GM19397 (cell line): Measurements from ENCODE around the gene ECHDC3.
"Not testable (repeated sequence)": the region's sequence is repeated elsewhere in the genome, so short reads cannot be mapped to it uniquely, and the experiment has no call there.

ENCODE experiments used
- ATAC-seq: cut with Tn5 transposase; IDR thresholded peaks from one replicate; pipeline ENCODE4 v1.9.1; 2021; ENCODE audit warnings: mild to moderate bottlenecking, moderate library complexity; ENCODE audit not compliant: unreplicated experiment

ECHDC3 gene, protein sequence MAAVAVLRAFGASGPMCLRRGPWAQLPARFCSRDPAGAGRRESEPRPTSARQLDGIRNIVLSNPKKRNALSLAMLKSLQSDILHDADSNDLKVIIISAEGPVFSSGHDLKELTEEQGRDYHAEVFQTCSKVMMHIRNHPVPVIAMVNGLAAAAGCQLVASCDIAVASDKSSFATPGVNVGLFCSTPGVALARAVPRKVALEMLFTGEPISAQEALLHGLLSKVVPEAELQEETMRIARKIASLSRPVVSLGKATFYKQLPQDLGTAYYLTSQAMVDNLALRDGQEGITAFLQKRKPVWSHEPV

DNA sequence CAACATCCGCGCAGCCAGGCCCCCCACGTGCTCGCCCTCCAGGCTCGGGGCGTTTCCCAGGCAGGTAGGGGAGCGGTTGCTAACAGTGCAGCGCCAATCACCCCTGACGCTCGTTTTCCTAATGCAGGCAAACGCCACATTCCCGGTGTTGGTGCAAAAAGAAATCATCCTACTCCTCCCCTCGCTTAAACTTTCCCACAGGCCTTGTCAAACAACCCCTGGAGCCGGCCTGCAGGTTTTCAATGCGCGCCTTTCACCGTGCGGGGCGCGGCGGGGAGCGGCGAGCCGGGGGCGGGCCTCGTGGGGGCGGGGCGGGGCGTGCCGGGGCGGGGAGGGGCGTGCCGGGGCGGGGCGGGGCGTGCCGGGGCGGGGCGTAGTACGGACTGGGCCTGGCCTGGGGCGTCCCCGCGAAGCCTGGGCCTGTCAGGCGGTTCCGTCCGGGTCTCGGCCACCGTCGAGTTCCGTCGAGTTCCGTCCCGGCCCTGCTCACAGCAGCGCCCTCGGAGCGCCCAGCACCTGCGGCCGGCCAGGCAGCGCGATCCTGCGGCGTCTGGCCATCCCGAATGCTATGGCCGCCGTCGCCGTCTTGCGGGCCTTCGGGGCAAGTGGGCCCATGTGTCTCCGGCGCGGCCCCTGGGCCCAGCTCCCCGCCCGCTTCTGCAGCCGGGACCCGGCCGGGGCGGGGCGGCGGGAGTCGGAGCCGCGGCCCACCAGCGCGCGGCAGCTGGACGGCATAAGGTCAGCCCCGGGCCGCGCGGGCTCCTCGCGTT lies at the start of gene ECHDC3:
Gene ECHDC3, plus strand, starts transcription at position 374 of the 770 bp plus-strand sequence. Its CDS starts 195 bp downstream, at position 569.
- peak; percentile 71 for ATAC-seq

DNA sequence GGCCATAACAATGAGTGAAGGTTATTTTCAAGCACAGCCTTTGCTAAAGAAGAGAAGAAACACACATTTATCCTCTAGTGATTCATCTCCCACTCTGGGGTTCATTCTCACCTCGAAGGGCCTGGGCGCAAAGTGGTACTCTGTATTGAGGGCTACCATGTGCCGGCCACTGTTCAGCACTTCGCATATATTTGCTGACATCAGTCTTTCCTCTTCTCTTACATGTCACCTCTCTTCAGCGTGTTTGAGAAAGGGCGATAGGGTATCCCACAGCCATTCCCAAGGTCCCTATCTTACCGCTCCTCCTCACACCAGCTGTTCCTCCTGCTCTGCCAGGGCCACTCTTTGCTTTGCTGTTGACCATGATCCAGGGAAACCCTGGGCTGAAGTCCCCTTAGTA lies 48.8 kb upstream of the ECHDC3 start:
- no peak for ATAC-seq

DNA sequence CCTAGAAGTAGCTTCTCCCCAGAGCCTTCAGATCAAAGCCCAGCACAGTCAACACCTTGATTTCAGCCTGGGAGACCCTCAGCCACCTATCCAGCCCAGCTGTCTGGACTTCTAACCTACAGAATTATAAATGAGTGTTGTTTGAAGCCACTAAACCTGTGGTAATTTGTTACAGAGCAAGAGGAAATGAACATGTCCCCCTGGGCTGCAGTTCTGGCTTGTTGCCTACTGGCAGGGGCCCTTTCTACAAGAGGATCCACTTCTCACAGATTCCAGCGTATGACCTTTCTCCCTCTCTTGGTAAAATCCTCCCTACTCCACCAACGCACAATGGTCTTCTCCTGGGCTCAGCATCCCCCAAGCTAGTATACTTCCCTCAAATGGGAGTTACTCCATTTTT lies 46.4 kb upstream of the ECHDC3 start:
- ATAC-seq = no peak

DNA sequence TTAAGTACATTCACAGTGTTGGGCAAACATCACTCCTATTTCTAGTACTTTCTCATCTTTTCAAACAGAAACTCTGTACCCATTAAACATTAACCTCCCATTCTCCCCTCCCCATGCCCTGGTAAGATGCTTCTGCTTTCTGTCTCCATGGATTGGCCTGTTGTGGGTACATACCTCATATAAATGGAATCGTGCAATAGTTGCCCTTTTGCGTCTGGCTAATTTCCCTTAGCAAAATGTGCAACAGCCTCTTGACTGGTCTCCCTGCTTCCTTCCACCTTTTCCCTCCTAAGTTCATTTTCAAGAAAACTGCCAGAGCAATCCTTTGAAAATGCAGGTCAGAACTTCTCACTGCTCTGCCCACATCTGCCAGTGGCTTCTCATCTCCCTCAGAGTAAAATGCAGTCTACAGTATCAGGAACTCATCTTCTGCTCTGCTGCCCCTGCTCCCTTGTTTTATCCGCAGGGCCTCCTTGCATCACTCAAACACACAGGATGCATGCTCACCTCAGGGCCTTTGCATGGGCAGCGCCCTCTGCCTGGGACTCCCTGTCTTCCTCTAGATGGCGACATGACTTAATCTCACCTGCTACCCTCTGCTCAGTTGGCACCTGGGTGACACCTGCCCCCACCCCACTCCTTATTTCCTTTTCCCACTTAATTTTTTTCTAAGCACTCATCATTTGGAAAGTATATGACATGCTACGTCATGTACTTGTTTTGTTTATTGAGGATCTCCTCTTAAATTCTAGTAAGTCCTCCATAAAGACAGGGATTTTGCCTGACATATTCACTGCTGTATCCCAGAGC lies 44.3 kb upstream of the ECHDC3 start:
- ATAC-seq = peak; percentile 46

DNA sequence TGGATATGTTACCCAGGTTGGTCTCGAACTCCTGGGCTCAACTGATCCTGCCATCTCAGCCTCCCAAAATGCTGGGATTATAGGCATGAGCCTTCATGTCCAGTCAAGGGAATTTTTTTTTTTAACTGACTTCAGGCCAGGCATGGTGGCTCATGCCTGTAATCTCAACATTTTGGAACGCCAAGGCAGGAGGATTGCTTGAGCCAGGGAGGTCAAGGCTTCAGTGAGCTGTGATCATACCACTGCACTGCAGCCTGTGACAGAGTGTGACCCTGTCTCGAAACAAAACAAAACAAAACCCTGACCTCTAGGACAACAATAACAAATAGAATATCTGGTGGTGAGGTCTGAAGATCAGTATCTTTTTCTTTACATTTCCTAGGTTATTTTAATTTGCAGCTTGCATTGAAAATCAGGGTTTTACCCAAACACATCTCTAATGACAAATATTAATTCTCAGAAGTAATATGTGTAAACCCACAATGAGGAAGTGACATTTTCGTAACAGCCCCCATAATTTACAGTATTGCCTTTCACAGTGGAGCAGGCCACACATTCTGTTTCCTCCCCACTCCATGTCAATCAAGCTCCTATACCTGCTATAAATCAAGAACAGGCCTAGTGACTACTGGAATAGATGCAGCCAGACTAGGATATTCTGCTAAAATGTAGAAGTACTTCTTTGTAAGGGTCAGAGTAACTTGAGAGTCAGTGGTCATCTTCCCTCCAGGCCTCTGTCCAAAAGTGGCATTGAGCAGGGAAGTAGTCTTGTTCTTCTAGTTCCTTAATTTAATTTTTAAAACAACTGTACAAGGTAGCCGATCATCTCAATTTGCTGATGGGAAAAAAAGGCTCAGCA lies 43.3 kb upstream of the ECHDC3 start:
- ATAC-seq = peak; percentile 61

DNA sequence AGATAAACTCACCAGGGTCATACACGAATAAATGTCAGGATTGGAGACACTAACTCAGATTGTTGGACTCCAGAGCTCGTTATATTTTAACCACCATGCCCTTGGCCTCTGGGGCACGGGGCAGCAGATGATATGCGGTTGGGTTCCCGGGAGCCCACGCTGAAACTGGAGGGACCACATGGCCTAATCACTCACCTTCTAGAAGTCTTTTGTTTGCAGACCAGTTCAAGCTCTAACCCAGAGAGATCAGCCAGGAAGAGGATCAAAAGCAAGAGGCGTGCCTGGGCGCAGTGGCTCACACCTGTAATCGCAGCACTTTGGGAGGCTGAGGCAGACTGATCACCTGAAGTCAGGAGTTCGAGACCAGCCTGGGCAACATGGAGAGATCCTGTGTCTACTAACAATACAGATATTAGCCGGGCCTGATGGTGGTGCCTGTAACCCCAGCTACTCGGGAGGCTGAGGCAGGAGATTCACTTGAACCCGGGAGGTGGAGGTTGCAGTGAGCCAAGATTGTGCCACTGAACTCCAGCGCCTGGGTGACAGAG lies 42.6 kb upstream of the ECHDC3 start:
- ATAC-seq = peak; percentile 15

DNA sequence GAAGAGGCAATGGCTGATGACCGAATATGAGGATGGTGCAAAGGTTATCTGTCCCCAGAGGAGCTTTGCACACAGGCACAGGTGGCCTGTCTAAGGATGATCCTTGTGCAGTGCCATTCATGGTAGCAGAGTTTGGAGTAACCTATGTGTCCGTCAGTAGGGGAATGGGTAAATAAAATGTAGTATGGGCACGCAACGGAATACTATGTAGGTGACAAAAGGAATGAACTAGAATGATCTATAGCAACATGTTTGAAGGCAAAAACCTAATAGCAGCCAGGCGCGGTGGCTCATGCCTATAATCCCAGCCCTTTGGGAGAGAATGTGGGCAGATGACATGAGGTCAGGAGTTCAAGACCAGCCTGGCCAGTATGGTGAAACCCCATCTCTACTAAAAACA lies 41.6 kb upstream of the ECHDC3 start:
- ATAC-seq = no peak

DNA sequence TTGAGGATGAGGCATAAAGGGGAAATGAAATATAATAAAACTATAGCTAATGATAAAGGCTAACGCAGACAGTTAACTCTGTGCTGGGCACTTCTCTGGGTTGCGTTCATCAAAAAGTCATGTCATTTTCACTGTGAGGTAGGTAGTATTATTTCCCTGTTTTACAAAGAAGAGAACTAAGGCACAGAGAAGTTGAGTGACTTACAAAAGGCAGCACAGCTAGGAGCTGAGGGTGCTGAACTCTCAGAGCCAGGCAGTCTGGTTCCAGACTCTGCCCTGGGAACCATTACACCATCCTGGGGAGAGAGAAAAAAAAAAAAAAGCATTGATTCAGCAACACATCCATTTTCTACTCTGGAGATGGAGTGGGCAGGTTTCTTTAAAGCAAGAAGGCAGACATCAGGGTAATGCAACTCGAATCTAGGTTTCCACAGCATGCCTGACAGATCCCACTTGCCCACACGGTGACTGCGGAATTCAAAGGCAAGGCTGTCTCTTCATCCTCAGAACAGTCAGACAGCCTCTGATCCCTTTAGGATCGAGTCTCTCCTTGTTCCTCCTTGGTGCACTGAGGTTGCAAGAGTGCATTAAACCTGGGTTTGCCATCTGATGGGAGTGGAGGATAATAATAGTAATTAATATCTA lies 40.6 kb upstream of the ECHDC3 start:
- ATAC-seq = no peak

DNA sequence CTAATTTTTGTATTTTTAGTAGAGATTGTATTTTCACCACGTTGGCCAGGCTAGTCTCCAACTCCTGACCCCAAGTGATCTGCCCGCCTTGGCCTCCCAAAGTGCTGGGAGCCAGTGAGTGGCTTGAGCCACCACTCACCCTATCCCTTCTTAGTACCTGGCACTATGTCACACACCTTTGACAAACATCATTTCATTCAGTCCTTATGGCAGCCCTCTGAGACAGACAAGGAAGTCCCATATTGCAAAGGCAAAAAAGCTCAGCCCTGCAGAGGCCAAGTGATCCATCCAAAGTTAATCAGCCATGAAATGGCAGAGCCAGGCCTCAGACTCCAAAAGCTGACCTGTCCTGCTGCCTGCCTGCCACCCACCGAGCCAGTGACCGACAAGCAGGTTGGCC lies 39.9 kb upstream of the ECHDC3 start:
- ATAC-seq = no peak

DNA sequence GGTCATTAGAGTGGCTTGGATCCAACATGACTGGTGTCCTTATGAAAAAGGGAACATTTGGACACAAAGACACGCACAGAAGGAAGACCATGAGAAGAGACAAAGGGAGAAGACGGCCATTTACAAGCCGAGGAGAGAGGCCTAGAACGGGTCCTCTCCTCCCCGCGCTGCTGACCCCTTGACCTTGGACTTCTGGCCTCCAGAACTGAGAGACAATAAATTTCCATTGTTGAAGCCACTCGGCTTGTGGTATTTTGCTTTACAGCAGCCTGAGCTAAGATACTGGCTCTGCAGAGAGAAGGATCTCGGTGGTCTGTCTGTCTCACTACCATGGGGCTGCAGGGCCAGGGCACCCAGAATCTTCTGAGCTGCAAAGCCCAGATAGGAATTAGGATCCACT lies 38.1 kb upstream of the ECHDC3 start:
- ATAC-seq = no peak

DNA sequence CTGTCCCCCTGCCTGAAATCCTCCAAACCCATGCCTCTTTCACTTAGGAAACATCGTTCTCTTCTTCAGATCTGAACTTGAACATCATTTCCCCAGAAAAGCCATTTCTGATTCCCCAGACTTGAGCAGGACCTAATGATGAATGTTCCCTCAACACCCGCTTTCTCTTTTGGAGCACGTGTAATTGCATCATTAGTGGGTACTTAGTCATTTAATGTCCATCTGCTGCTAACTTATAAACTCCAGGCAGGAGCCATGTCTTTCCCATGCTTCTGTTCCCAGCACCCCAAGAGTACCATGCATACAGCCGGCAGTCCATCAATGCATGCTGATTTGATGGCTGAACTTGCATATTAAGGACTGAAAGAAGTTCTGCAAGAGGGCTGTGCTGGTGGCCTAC lies 36.5 kb upstream of the ECHDC3 start:
- no peak for ATAC-seq

DNA sequence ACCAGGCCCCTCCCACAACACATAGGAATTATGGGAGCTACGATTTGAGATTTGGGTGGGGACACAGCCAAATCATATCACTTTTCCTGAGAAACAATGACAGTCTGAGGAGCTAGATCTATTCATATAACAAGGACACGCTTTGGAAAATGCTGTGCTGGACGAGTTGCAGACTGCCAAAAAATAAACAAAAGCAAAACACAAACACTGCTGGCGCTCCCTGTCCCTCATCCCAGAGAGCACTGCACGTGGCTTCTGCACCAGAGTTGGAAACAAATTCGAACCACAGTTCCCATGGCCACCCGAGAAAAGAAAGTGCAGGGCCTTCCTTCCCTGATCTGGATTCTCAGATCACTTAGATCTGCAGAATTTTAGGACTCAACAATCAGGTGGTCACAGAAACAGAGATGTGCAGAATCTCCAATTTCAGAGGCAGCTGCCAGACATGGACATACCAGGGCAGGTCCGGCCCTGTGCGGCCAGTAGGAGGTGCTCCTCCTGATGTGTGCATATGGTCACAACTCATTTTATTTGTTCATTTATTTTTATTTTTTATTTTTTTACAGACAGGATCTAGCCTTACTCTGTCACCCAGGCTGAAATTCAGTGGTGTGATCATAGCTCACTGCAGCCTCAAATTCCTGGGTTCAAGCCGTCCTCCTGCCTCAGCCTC lies 35.2 kb upstream of the ECHDC3 start:
- ATAC-seq = no peak

DNA sequence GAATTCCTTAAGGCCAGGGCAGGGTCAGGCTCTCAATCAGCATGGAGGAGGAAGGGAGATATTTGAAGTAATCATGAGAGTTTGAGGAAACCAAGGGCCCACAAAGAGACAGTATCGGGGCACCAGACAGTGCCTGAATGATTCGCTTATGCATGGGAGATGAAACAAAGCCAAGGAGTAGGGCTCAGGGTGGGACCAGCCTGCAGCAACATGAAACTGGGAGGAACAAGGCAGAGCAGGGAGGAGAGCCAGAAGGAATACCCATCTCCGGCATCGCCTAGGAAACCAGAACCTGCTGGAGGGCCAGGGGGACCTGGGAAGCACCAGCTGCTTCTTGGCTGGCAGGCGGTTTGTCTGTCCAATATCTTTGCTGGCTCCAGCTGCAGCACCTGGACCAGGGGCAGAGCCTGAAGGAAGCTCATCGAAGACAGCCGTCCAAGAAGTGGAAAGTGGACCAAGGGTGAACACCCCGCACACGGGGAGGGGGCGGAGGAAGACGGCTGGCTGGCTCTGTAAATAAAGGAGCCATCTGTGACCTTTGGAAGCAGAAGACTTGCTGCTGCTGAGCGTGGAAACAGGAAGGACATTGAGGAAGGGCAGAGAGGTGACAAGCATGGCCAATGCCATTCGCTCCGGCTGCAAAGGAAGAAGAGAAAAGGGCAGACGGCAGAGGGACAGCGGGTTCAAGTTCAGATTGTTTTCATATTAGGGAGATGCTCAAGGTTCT lies 34.4 kb upstream of the ECHDC3 start:
- no peak for ATAC-seq

DNA sequence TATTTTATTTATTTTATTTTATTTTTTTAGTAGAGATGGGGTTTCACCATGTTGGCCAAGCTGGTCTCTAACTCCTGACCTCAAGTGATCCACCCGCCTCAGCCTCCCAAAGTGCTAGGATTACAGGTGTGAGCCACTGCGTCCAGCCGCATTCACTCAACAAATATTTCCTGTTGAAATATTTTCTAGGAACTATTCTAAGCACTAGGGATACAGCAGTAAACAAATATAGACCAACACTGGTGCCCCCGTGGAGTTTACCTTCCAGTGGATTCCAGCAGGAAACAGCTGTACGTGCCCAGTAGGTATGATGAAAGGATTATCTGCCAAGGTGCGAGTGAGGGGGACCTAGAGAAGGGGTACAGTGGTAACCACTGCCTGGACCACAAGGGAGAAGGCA lies 33.4 kb upstream of the ECHDC3 start:
- not testable (repeated sequence) for ATAC-seq

DNA sequence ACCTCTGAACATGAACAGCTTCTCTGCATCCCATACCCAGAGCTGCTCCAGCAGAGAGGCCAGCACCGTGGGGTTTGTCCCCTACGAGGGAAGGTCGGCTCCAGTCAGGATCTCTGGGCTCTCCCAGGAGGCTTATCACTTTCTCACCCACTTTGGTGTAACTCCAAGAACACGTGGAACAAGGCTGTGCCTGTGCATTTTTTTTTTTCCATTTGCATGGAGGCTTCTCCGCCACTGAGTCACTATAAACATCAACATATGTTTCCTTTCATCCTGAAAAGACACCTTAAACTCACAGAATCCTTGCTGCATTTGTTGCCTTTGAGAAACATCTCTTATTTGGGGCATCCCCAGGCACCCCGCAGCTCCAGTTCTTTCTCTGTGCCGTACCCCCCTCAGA lies 29.4 kb upstream of the ECHDC3 start:
- ATAC-seq = no peak

DNA sequence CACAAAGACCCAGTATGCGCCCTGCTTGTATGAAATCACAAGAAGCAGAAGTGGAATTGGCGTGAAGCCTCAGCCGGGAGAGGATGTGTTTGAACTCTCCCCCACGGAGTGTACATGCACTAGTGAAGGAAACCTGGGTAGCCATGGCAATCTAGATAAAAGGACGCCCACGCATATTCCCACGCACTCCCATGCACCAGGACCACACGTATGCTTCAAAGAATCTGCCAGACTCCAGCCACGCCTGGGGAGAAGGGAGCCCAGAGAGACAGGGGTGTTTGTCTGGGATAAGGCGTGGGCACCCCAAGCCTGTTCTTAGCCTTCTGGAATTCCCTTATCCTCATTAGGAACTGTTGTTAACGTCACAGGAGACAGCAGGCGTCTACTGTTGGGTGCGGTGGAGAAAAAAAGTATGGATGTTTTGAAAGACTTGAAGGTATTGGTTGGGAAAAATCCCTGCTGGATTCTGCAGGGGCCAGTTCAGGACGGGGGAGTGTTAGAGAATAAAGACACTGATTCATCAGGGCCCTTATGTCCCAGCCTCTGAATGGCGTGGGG lies 28.9 kb upstream of the ECHDC3 start:
- no peak for ATAC-seq

DNA sequence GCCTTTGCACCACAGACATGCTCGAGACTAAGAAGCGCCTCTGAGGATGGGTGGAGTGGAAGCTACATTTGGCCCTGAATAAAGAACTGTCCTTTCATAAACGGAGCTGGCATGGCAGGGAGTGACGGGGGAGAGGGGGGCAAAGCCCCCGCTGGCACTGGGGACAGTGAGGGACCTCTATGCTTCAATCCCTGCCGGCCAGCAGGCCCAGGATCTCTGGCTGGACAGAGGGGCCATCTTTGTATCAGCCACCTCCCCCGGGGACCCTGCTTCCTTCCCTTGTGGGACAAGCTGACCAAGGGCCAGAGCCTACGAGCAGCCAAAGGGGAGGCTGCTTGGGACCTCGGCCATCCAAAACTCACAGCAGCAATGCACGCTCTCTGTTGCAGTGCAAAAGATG lies 28.2 kb upstream of the ECHDC3 start:
- ATAC-seq = no peak

DNA sequence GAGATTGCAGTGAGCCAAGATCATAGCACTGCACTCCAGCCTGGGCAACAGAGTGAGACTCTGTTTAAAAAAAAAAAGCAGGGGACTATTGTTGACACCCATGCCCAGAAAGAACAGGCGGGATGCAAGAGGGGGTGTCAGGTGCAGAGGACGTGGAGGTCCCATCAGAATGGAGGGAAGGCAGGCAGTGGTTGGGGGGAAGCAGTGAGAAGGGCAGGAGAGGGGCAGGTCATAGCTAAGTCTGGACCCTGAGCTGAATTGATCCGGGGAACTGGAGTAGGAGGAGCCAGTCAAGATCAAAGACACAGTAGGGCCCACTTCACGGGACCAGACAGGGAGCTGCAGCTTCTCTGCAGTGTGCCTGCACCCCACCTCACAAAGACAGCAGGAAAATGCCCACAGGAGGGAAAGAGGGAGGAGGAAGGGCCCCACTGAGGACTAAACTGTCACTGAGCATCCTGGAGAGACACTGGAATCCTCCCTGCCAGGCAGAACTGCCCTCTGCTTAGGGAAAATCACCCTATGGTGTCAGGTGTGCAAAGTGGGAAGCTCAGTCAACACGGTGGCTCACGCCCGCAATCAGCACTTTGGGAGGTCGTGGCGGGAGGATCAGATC lies 27.3 kb upstream of the ECHDC3 start:
- no peak for ATAC-seq
